ENCODE data around the gene SYNE4. TPM values are rescaled to one million over a fixed set of nuclear protein-coding genes. Genes with fewer than 3 reads are reported as not detected.

The SYNE4 gene
- total and polyA plus RNA-seq, 9 of the 15 experiments (the other 6 are each of a cell fraction or from before 2014, with no cell fraction given), result 0.03 to 0.65 (median 0.29) TPM

- TF ChIP-seq TRIM25 (IDR thresholded peaks at IDR 0.05; ENCODE audit: borderline replicate concordance) (no peak), SNRNP70 (optimal IDR thresholded peaks at IDR 0.05; ENCODE audit: low read depth, low read length) (no peak), SETDB1 (IDR thresholded peaks at IDR 0.05; ENCODE audit: low read length) (no peak), SRSF1 (IDR thresholded peaks at IDR 0.05; ENCODE audit: low read depth, low read length) (no peak), NCOR1 (IDR thresholded peaks at IDR 0.05) (no peak), SPI1 (IDR thresholded peaks at IDR 0.05; ENCODE audit: borderline replicate concordance, low read depth, low read length) (no peak), SMAD1 (IDR thresholded peaks at IDR 0.05; ENCODE audit: low read depth, low read length, partially characterized antibody) (no peak), EHMT2 (IDR thresholded peaks at IDR 0.05) (no peak), ZNF212 (CRISPR knock-in tag; IDR thresholded peaks at IDR 0.05) (no peak), ZNF239 (CRISPR knock-in tag; IDR thresholded peaks at IDR 0.05) (no peak), ZC3H8 (IDR thresholded peaks at IDR 0.05) (no peak), NCOA2 (IDR thresholded peaks at IDR 0.05; ENCODE audit: partially characterized antibody in 2 of 2) (no peak), ZNF316 (IDR thresholded peaks at IDR 0.05) (no peak), ZNF696 (CRISPR knock-in tag; conservative IDR thresholded peaks at IDR 0.05) (no peak), CTCFL (IDR thresholded peaks at IDR 0.05; ENCODE audit: borderline replicate concordance, insufficient read depth, low read depth, low read length, poor library complexity, severe bottlenecking) (no peak), TFAM (CRISPR knock-in tag; conservative IDR thresholded peaks at IDR 0.05) (no peak)
- TF ChIP-seq, protein P1, sequence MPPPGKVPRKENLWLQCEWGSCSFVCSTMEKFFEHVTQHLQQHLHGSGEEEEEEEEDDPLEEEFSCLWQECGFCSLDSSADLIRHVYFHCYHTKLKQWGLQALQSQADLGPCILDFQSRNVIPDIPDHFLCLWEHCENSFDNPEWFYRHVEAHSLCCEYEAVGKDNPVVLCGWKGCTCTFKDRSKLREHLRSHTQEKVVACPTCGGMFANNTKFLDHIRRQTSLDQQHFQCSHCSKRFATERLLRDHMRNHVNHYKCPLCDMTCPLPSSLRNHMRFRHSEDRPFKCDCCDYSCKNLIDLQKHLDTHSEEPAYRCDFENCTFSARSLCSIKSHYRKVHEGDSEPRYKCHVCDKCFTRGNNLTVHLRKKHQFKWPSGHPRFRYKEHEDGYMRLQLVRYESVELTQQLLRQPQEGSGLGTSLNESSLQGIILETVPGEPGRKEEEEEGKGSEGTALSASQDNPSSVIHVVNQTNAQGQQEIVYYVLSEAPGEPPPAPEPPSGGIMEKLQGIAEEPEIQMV (tag; conservative IDR thresholded peaks at IDR 0.05; ENCODE audit: low read depth), result no peak
- TF ChIP-seq, protein P2, sequence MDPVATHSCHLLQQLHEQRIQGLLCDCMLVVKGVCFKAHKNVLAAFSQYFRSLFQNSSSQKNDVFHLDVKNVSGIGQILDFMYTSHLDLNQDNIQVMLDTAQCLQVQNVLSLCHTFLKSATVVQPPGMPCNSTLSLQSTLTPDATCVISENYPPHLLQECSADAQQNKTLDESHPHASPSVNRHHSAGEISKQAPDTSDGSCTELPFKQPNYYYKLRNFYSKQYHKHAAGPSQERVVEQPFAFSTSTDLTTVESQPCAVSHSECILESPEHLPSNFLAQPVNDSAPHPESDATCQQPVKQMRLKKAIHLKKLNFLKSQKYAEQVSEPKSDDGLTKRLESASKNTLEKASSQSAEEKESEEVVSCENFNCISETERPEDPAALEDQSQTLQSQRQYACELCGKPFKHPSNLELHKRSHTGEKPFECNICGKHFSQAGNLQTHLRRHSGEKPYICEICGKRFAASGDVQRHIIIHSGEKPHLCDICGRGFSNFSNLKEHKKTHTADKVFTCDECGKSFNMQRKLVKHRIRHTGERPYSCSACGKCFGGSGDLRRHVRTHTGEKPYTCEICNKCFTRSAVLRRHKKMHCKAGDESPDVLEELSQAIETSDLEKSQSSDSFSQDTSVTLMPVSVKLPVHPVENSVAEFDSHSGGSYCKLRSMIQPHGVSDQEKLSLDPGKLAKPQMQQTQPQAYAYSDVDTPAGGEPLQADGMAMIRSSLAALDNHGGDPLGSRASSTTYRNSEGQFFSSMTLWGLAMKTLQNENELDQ (CRISPR knock-in tag; IDR thresholded peaks at IDR 0.05; ENCODE audit: borderline replicate concordance), result no peak
- TF ChIP-seq, protein P3, sequence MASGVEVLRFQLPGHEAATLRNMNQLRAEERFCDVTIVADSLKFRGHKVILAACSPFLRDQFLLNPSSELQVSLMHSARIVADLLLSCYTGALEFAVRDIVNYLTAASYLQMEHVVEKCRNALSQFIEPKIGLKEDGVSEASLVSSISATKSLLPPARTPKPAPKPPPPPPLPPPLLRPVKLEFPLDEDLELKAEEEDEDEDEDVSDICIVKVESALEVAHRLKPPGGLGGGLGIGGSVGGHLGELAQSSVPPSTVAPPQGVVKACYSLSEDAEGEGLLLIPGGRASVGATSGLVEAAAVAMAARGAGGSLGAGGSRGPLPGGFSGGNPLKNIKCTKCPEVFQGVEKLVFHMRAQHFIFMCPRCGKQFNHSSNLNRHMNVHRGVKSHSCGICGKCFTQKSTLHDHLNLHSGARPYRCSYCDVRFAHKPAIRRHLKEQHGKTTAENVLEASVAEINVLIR (CRISPR knock-in tag; IDR thresholded peaks at IDR 0.05), result no peak; the same call in 1 of the 2 replicates
Measured at GRCh38 chr19:36054733-36055686, 46.4 kb upstream of the SYNE4 start, which contains the start of gene WDR62 (continued).

Measured in K562 (cell line).